Kidney tubule cell (primary cell): ENCODE results near the gene ATXN8OS.
A peak's percentile ranks its signal among the peaks of the same experiment; 100 is the strongest.
"Not testable (repeated sequence)": the region's sequence is repeated elsewhere in the genome, so short reads cannot be mapped to it uniquely, and the experiment has no call there.

Experiments
- DNase-seq: peaks from one replicate; pipeline ENCODE4 v3.0.0-alpha.2; 2018; ENCODE audit warnings: low spot score

The ATXN8OS gene

DNA sequence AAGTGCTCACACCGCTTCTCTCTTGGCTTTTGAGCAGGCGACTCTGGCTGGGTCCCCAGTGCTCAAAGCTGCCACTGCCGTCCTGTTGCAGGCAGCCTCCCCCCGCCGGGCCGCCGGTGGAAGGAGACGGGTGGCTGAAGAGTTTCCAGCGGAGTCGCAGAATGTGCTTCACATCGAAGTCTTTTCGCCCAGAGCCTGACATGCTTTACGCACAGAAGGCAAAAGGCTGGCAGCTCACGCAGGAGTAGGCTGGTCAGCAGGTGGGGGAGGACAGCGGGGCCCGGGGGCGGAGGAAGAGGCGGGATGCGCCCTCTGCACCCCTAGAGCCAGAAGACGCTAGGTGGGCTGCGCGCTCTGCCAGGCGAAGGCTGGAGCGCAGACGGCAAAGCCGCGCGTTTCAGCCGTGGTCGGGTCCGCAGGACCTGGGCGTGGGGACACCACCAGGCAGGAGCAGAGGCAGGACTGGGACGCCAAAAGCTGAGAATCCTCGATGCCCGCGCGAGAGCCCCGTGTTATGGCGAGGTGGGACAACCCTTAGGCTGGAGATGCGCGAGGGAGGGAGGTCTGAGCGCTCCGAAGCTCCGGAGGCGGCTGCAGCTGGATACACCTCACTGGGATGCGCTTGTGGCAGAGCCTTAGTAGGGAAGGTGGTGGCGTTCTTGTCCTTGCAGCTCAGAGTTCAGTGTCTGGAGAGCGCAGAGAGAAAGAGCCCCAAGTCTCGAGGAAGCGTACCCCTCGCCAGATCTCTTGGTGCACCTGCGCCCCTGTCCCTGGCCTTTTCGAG is at the start of gene ATXN8OS:
TSS of gene ATXN8OS (plus strand) at position 329 of the 784 bp plus-strand sequence.
- DNase-seq: peak; percentile 23

DNA sequence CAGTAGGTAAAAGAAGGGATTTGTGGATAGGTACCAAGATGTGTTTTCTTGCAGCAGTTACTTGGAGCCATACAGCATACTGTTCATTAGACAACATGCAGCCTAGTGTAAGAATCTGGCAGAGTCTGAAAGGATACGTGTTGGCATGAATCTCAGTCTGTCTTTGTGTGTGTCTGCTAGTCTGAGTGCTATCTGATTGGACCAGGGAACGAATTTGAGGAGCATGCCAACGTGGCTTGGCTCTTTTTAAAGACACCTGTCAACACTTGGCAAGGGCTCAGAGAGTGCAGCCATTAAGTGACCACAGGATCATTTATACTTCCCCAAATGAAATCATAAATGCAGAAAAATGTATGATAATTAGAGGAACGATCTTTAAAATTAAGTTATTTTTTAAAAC is 27.6 kb upstream of the ATXN8OS start:
- no peak for DNase-seq

DNA sequence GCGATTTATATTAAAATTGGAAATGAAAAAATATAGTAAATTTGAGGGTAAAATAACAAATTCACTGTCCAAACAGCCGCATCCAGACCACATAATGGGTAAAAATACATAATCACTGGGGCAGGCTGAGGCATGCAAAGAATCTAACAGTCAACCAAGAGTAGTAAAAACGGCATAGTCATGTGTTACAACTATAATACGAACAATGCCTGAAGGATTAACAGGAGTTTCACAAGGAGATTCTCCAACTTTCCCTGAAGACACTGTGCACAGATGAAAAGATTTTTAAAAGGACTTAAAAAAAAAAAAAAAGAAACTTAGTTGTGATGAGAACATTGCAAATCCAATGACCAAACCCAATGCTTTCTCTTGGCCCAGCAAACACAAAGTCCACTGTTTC is 20.4 kb upstream of the ATXN8OS start:
- DNase-seq: no peak

DNA sequence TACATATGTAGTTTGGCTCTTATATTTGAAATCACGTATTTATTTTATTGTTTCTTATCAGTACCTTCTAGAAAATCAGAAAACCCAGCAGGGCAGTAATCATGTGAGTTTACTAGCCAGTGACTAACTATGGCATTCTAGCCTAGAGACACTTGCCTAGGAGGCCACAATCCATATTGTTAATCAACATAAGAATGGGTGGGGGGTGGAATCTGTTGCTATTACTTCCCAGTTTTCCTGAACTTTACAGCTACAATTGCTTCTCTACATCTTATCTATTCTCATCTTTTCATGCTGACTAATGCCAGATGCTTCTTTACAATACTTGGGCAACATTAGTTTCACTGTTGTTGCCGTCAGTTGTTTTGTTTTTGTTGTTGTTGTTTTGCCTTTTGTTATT is 18.7 kb upstream of the ATXN8OS start:
- peak; percentile 6 for DNase-seq

DNA sequence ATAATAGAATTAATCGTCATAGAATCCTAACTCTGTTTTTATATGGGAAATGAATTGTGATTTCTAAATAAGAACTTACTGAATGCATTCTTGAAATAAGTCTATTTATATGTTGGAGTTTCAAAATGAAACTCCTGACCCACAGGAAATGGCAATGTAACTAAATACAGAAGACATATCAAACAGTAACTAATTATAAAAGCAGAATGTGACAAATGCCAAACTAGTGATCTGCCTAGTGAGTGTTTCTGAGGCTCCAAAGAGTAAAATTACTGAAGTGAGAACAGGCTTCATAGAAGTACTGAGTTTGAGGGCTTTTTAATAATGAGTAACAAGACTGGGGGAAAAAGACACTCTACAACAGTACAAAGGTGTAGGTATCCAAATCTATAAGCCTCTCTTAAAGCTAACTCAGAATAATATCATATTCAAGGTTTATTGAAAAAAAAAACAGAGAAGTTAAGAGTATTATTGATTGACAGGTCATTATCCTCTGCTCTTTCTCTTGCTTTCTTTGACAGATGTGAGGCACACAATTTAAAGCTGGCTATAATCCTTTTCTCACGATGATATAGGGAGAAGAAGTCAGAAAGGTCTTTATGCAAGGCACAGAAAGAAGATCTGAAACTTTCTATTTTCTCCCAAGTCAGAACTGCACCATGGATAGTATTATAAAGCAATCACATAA is 17.4 kb upstream of the ATXN8OS start:
- DNase-seq: peak; percentile 75

DNA sequence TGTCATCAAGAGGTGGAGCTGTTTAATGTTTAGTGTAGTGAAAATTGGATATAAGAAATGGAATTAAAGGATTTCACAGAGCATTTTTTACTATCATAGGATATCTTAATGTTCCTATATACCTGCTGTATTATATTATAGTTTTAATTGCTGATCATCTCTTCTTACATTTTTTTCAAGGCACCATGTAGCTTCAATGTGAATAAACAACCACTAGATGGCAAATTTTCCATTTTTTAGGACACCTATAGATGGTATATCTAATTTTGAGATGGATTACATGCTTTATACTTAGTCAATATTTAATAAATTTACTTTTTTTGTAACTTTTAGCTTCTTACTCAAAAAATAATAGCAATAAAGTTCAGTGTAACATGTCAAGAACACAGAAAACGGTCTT is 9.0 kb upstream of the ATXN8OS start:
- peak; percentile 16 for DNase-seq

DNA sequence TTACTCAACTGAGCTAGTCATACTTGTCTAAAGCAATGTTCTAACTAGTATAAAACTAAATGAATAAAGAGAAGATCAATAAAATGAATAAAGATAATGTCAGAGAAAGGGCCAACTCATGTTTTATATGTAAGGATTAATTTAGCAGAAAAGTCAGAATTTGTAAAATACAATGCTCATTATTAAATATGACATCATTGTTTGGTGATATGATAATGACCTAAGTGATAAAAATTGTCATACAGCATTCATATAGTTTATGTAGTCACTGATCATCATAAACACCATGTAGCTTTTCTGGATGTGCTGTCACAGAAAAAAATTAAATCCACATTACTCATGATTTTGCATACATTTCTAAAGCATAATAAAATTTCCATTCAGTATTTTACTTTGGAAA is 3.1 kb upstream of the ATXN8OS start:
- DNase-seq: no peak

DNA sequence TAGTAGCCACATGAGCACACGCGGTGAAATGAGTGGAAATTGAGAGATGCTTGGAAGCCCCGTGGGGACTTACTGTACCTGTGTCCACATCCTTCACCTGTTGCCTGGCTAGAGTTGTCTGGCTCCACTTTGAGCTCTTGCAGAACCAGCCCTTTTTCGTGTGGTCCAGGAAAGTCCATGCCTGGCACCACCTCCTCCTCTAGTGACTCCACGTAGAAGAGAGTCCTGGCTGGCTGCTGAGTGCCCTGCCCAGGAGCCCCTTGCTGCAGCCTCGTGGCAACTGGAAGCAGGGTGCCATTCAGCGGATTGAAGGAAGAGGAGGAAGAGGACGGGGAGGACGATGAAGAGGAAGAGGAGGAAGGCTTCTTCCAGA is 515 bp upstream of the ATXN8OS start:
- DNase-seq: no peak

DNA sequence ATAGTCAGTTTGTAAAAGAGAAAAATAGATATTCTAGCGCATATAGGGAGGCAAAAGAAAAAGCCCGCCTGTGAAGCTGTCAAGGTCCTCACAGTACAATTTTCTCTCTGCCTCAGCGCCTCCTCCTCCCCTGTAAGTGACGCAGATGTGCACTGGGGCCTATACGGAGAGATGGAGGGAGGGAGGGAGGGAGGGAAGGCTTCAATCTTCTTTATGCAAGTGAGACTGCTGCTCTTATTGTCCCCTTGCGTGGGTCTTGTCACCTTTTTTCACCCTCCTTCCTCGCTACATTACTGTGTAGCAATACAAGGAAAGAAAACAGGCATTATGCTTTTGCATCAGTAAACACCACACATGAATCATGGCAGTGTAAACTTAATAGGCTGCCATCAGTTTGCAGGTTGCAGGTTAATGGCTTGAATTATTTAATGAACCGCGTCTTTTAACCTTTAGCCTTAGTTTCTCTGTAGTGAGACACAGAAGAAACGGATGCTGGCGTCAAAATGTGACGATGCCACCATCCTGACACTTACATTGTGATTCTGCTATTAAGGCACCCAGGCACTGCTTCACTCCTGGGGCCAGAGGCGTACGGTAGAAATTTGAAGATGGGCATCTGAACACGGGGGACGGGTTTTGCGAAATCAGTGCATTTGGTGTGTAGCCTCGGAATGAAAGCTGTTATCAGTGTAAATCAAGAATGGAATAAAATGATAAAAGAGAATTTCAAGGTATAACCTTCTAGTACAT is 905 bp downstream of the ATXN8OS start, which contains the start of gene KLHL1:
TSS of gene KLHL1 (minus strand) at position 97 of the 750 bp plus-strand sequence. CDS start 753 bp downstream, outside the sequence.
- peak; percentile 9 for DNase-seq

DNA sequence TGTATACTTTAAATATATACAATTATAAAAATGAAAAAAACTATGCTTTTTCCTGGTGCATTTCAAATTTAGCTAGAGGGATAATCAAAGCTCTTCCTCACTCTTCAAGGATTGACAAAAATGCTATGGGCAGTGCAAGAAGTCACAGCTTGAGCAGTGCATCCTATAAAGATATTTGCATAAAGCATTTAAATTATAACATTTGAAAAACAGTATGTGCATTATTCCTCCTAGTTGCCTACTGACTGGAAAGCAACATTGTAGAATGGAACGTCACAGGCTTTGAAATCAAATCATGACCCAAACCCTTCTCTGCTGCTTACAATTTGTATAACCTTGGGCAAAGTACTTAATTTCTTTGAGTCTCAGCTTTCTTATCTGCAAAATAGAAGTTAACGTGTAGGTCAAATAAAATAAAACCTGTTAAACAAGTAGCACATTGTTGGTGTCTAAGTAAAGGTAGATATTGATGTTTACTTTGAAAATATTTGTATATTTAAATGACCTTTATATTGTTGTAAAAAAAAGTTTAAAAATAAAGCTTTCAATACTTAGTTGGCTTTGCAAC is 9.8 kb downstream of the ATXN8OS start:
- DNase-seq: no peak

DNA sequence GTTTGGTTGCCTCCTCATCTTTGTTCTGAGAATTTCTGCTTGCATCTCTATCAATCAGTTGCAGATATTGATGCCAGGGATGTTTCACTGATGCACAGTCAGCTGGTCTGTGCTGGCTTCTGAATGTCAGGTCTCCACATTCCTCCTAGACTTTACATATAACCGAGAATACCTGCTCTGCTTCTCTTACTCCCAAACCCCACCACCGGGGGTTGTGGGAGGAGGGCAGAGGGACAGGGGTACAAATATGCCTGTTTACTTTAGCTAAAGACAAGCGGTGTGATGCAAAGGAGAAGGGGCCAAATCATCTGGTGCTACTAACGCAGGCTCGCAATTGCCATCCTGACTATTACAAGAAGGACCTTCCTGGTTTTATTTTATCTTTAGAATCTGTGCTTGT is 18.1 kb downstream of the ATXN8OS start:
- no peak for DNase-seq

DNA sequence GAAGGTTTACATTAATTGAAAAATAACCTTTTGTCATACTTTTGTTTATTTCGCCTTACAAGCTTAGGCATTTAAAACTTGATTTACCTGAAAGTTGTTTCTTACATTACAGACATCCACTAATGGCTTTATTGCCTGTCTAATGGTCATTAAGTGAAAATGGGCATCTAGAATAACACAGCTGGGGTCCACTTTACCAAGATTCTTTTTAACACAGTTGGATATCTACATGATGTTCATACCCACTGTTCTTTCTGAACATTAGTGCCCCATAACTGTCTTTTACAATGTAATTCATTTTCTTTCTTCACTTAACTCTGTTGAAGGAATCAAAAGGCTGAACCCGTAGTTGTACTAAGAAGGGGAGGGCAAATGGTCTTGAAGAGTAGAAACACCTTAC is 20.5 kb downstream of the ATXN8OS start:
- DNase-seq: no peak

DNA sequence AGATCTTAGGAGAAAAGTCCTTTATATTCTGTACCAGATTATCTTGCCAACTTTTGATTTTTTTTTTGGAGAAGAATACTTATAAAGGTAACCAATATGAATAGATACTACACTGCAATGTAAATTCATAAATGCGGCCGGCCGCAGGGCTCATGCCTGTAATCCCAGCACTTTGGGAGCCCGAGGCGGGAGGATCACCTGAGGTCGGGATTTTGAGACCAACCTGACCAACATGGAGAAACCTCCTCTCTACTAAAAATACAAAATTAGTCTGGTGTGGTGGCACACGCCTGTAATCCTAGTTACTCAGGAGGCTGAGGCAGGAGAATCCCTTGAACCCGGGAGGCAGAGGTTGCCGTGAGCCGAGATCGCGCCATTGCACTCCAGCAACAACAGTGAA is 35.0 kb downstream of the ATXN8OS start:
- DNase-seq: not testable (repeated sequence)

DNA sequence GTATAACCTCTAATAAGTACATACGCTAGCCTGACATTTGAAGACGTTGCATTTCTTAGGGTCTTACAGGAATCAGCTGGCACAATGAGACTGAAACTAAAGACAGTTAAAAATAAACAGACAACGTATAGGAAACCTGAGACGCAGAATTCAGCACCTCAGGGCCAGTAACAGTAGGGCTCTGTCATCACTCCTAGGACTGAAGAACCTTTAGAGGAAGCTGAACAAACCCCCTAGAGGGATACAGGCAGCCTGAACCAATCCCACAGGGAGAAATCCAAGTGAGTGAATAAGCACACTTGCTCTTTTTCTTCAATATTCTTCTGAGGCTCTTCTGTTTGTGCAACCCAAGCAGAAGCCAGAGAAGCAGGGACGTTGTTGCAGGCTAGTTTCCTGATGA is 54.5 kb downstream of the ATXN8OS start:
- no peak for DNase-seq

DNA sequence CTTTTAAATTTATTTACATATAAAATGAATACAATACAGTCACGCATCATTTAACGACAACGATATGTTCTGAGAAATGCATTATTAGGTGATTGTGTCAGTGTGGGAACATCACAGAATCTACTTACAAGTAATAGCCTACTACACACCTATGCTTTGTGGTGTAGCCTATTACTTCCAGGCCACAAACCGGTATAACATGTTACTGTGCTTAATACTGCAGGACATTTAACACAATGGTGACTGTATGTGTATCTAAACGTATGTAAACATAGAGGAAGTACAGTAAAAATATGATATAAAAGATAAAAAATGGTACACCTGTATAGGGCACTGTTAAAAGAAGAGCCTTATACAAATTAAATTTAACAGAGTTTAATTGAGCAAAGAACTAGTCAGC is 63.1 kb downstream of the ATXN8OS start:
- DNase-seq: no peak

DNA sequence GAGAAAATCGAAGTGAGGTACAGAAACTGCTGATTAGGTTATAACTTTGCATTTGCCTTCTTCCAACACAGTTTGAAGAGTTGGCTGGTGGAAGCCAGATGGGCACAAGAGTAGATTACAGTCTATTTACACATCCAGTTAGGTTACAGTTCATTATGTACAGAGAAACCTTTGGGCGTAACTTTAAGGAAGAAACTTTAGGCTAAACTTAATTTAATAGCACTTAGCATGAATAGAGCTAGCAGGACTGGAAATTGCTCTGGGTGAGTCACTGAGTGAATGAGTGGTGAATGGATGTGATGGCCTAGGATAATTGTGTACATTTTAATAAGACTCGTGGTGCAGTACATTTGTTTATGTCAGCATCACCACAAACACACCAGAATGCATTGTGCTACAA is 63.5 kb downstream of the ATXN8OS start:
- DNase-seq: peak; percentile 49

DNA sequence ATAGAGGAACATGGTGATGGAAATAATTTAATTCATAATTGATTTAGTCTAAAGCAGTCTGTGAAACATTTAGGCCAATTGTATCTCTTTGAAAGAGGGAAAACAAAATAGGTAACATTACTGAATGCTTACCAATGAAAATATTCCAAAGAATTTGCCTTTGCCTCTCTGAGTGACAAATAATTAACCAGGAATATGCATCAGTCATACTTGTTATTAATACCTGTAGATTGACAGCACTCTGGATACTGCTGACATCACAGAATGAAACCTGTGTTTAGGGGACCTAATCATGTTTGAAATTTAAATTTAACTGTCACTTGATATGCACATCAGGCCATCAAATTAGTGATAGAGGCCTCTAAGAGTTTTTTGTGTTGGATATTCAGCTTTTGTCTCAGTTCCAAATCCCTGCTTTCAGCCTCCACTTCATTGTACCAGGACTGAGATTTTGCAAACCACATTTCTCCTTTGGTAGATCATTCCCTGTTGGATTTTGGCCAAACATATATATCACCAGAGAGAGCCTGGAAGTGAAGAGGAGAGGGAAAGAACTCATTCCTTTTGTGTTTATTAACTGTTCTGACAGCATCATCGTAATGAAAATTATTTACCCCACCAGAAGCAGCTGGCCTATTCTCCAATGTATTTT is 65.4 kb downstream of the ATXN8OS start:
- peak; percentile 81 for DNase-seq

DNA sequence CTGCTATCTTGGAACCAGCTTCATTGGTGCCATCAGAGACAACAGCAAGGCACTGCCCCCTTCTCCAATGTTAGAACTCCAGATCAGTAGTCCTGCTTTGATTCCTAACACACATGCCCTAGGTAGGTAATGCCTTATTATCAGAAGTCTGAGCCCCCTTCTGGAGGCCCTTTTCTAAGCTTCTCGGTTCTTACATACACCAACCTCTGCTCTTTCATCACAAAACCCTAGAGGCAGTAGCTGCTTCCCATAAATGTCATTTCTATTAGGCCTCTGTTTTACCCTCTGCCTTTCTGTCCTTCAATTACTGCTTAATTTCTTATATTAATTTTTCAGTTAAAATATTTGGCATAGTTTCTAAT is 66.0 kb downstream of the ATXN8OS start:
- no peak for DNase-seq

DNA sequence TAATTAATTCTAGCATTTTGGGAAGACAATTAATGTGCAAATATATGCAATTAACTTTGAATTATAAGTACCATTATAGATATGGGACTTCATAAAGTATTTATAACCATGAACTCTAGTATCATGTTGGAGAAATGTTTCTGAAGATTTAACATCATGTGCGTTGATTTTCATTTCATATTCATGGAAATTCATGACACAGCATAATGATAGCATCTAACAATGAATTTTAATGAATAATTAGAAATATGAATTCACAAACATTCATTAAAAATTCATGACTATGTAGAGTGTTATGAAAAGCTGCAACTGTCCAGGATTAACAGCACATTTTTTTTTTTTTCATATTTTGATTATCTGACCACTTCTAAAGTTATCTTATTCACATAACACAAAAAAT is 70.7 kb downstream of the ATXN8OS start:
- DNase-seq: no peak
